Measurements from ENCODE around the gene TAF1B. TPM values are rescaled to one million over a fixed set of nuclear protein-coding genes. Genes with fewer than 3 reads are reported as not detected.

Gene TAF1B
- total RNA-seq, 1 experiment from 2014 or later, result 35.2 TPM

- H3K27ac ChIP-seq (ENCODE audit: low read length), result peak overlapping the region; percentile 37; the same call in 1 of the 2 replicates
- BruUV-seq (replicated peaks), result no TSS peak
- H3K36me3 ChIP-seq (ENCODE audit: control insufficient read depth, insufficient read depth, low read length), result no peaks in the 10 kb centered on the region
- in situ Hi-C loops (cut with HindIII; ENCODE audit: low pct_unique_long_range_greater_than_20kb, low sequenced_read_pairs) (no loop called here), intact Hi-C loops (cut with micrococcal nuclease; ENCODE audit: unreplicated experiment) (no loop called here)
- no peaks in the 10 kb centered on the region for H3K9me3 ChIP-seq (ENCODE audit: control insufficient read depth, insufficient read depth, low read depth, low read length)
- TF ChIP-seq CTCF (IDR thresholded peaks at IDR 0.05) (no peak), SIN3A (IDR thresholded peaks at IDR 0.05; ENCODE audit: borderline replicate concordance, insufficient read depth, low read depth, low read length) (no peak), TCF7L2 (IDR thresholded peaks at IDR 0.05; ENCODE audit: low read depth, low read length) (no peak), REST (IDR thresholded peaks at IDR 0.05; ENCODE audit: insufficient read depth in 1 of 2, low read depth in 2 of 2, low read length in 1 of 2) (no peak), POLR2AphosphoS5 (IDR thresholded peaks at IDR 0.05; ENCODE audit: low read depth, low read length) (no peak)
- no peak overlapping the region; a peak in 1 of 4 replicates for H3K4me3 ChIP-seq (ENCODE audit: low read depth in 2 of 2, low read length in 2 of 2)
- CTCF ChIA-PET, result interaction anchor here (0.6 to 1.5 kb wide), 3 partner anchors 15 to 227 kb away, joined by 4 to 6 read pairs (median 4); no protein-coding TSS in a partner anchor
- POLR2A ChIA-PET, result interaction anchor here (0.5 kb wide), 1 partner anchor 12 kb away, joined by 11 read pairs; no protein-coding TSS in a partner anchor
- peak; percentile 25; the same call in 1 of the 2 replicates for ATAC-seq
- H3K27me3 ChIP-seq (ENCODE audit: control insufficient read depth, insufficient read depth, low read length), result no peaks in the 10 kb centered on the region
- DNase-seq (ENCODE audit: low read depth, low spot score), result no peak
- H3K4me1 ChIP-seq (ENCODE audit: control insufficient read depth, insufficient read depth, low read length), result peaks cover 36% of the 10 kb centered on the region
These were observed 42.7 kb upstream of the TAF1B start for GRCh38 chr2:9800639-9800974.

- peaks cover 36% of the 10 kb centered on the region for H3K4me1 ChIP-seq (ENCODE audit: control insufficient read depth, insufficient read depth, low read length)
- H3K4me3 ChIP-seq (ENCODE audit: low read depth in 2 of 2, low read length in 2 of 2), result peak overlapping the region in 1 of 2 experiments; percentile 9; a peak in 1 of 4 replicates
These were observed 42.1 kb upstream of the TAF1B start for GRCh38 chr2:9800975-9801726.

More at GRCh38 chr2:9800975-9801726, 42.1 kb upstream of the TAF1B start:
- TF ChIP-seq POLR2AphosphoS5 (IDR thresholded peaks at IDR 0.05; ENCODE audit: low read depth, low read length) (no peak), CTCF (IDR thresholded peaks at IDR 0.05) (no peak), TCF7L2 (IDR thresholded peaks at IDR 0.05; ENCODE audit: low read depth, low read length) (no peak), SIN3A (IDR thresholded peaks at IDR 0.05; ENCODE audit: borderline replicate concordance, insufficient read depth, low read depth, low read length) (no peak), REST (IDR thresholded peaks at IDR 0.05; ENCODE audit: insufficient read depth in 1 of 2, low read depth in 2 of 2, low read length in 1 of 2) (no peak)
- Histone ChIP-seq H3K9me3 (ENCODE audit: control insufficient read depth, insufficient read depth, low read depth, low read length) (no peaks in the 10 kb centered on the region), H3K27ac (ENCODE audit: low read length) (peak overlapping the region; percentile 70), H3K27me3 (ENCODE audit: control insufficient read depth, insufficient read depth, low read length) (no peaks in the 10 kb centered on the region), H3K36me3 (ENCODE audit: control insufficient read depth, insufficient read depth, low read length) (no peaks in the 10 kb centered on the region)
- in situ Hi-C loops (cut with HindIII; ENCODE audit: low pct_unique_long_range_greater_than_20kb, low sequenced_read_pairs) (no loop called here), intact Hi-C loops (cut with micrococcal nuclease; ENCODE audit: unreplicated experiment) (no loop called here)
- ATAC-seq (peak; percentile 48), DNase-seq (ENCODE audit: low read depth, low spot score) (no peak)
- no TSS peak for BruUV-seq (replicated peaks)
- ChIA-PET CTCF (interaction anchor here (1.4 kb wide), 1 partner anchor 14 kb away, joined by 4 read pairs; no protein-coding TSS in a partner anchor), POLR2A (interaction anchor here (0.5 kb wide), 1 partner anchor 12 kb away, joined by 11 read pairs; no protein-coding TSS in a partner anchor)
